CD4-positive, alpha-beta T cell (primary cell): ENCODE measurements around the gene CDIP1. TPM values are rescaled to one million over a fixed set of nuclear protein-coding genes. Genes with fewer than 3 reads are reported as not detected.

Source experiments
- ATAC-seq: fragments of 200-7000 bp; cut with Tn5 transposase; one replicate; pipeline ENCODE4 v1.10.0; 2022; ENCODE audit warnings: mild to moderate bottlenecking; ENCODE audit not compliant: poor library complexity
- CTCF ChIA-PET: fragments of 350-600 bp; sonication (Branson Sonifier 250); formaldehyde crosslinking; loops from one replicate; lab custom pipeline; 2021; ENCODE audit warnings: antibody characterized with exemption, inconsistent platforms; lab: Charles Lee
- POLR2A ChIA-PET: fragments of 350-600 bp; sonication (Branson Sonifier 250); formaldehyde crosslinking; loops from one replicate; lab custom pipeline; 2021; ENCODE audit warnings: antibody characterized with exemption, inconsistent platforms; lab: Charles Lee
- DNase-seq, 14 experiments: peaks; one replicate each; pipeline ENCODE4 v3.0.0-alpha.2; 2013 to 2020; ENCODE audit warnings: mixed read lengths in 2 of 14
- H3K27ac ChIP-seq, 2 donors: one replicate each; pipeline versions ENCODE4 v1.5.1 to v1.7.0; 2013; ENCODE audit warnings: low read length in 2 of 2, low read depth in 1 of 2, mild to moderate bottlenecking in 1 of 2
- H3K27me3 ChIP-seq, 2 experiments: 1 replicate in 1 of 2; 2 replicates in 1 of 2; pipeline versions ENCODE4 v1.6.1 to v1.7.0; 2013; ENCODE audit warnings: low read length in 2 of 2, control low read depth in 1 of 2, mild to moderate bottlenecking in 1 of 2, moderate library complexity in 1 of 2; ENCODE audit not compliant: insufficient read depth in 2 of 2, control insufficient read depth in 1 of 2
- H3K36me3 ChIP-seq: one replicate; pipeline ENCODE4 v1.6.1; 2013; ENCODE audit warnings: low read length, control low read depth; ENCODE audit not compliant: insufficient read depth
- H3K4me1 ChIP-seq: one replicate; pipeline ENCODE4 v1.6.1; 2013; ENCODE audit warnings: low read length, control low read depth; ENCODE audit not compliant: insufficient read depth
- H3K4me3 ChIP-seq: one replicate; pipeline ENCODE4 v1.5.1; 2013; ENCODE audit warnings: mild to moderate bottlenecking, low read length, moderate library complexity
- H3K9me3 ChIP-seq, 2 experiments: 1 replicate in 1 of 2; 2 replicates in 1 of 2; pipeline versions ENCODE4 v1.6.1 to v1.7.0; 2013; ENCODE audit warnings: low read length in 2 of 2, mild to moderate bottlenecking in 2 of 2, control low read depth in 1 of 2, moderate library complexity in 1 of 2; ENCODE audit not compliant: control insufficient read depth in 1 of 2, insufficient read depth in 1 of 2
- H3K27ac Mint-ChIP-seq: one replicate; pipeline ENCODE4 v1.8.0; 2020; ENCODE audit warnings: mixed read lengths
- H3K27me3 Mint-ChIP-seq: one replicate; pipeline ENCODE4 v1.8.0; 2021; ENCODE audit warnings: mixed read lengths
- H3K36me3 Mint-ChIP-seq: one replicate; pipeline ENCODE4 v1.8.0; 2021; ENCODE audit warnings: low read depth, mixed read lengths
- H3K4me1 Mint-ChIP-seq: one replicate; pipeline ENCODE4 v1.8.0; 2021; ENCODE audit warnings: low read depth, mixed read lengths
- H3K4me3 Mint-ChIP-seq: one replicate; pipeline ENCODE4 v1.8.0; 2020; ENCODE audit warnings: mild to moderate bottlenecking, mixed read lengths
- H3K9me3 Mint-ChIP-seq: one replicate; pipeline ENCODE4 v1.8.0; 2020; ENCODE audit warnings: mixed read lengths
- intact Hi-C, 2 experiments: fragments of 100-400 bp; cut with DNase I in 1 of 2; cut with micrococcal nuclease in 1 of 2; formaldehyde crosslinking; loops; one replicate each; pipeline versions ENCODE4 v1.15.1 to v1.9.0; 2023 to 2025; cut with DNase I, micrococcal nuclease
- total RNA-seq, 174 experiments: library from RNA in 2 of 174; stranded (reverse) in 2 of 174; gene quantifications; one replicate each; pipeline ENCODE4 v1.2.3 and lab custom pipeline; 2021 to 2026
- TF ChIP-seq, protein P1 (sequence below): fragments of 200-600 bp; IDR thresholded peaks from one replicate; pipeline ENCODE4 v1.8.0; 2022; ENCODE audit warnings: antibody characterized with exemption, mild to moderate bottlenecking

CDIP1 gene
- total RNA-seq, 2 experiments from 2014 or later = 19.5 to 22.4 TPM

GRCh38 chr16:4474192-4474961 lies 64.2 kb downstream of the CDIP1 start, which contains the start of gene NMRAL1:
NMRAL1 (minus strand) TSS chr16:4474625; CDS start chr16:4474132, 493 bp downstream.
- peak; percentile 58 to 94 (median 80) for DNase-seq
- ChIA-PET CTCF (interaction anchor here (0.9 to 1.5 kb wide), 3 partner anchors 15 to 74 kb away, joined by 3 to 5 read pairs (median 3); no protein-coding TSS in a partner anchor), POLR2A (interaction anchor here (1.0 to 5.8 kb wide), 7 partner anchors 9 to 64 kb away, joined by 3 to 140 read pairs (median 4); partner anchors contain the start of gene CDIP1)
- H3K27ac ChIP-seq = peak within 1 kb of the TSS; percentile 72 to 88
- H3K27ac Mint-ChIP-seq = peak within 1 kb of the TSS; percentile 88
- peaks cover 45% of the 10 kb centered on the region for H3K4me1 Mint-ChIP-seq
- peaks cover 53% of the 10 kb centered on the region for H3K4me1 ChIP-seq
- H3K27me3 ChIP-seq = no peaks in the 10 kb centered on the region
- intact Hi-C loops = no loop called here
- H3K27me3 Mint-ChIP-seq = no peaks in the 10 kb centered on the region
- H3K9me3 ChIP-seq = no peaks in the 10 kb centered on the region
- no peaks in the 10 kb centered on the region for H3K9me3 Mint-ChIP-seq
- H3K36me3 ChIP-seq = peaks cover 10% of the 10 kb centered on the region
- peak within 1 kb of the TSS; percentile 93 for H3K4me3 Mint-ChIP-seq
- peak within 1 kb of the TSS; percentile 64 for H3K4me3 ChIP-seq
- peaks cover 21% of the 10 kb centered on the region for H3K36me3 Mint-ChIP-seq
- peak; percentile 46 for ATAC-seq
- TF ChIP-seq, protein P1, sequence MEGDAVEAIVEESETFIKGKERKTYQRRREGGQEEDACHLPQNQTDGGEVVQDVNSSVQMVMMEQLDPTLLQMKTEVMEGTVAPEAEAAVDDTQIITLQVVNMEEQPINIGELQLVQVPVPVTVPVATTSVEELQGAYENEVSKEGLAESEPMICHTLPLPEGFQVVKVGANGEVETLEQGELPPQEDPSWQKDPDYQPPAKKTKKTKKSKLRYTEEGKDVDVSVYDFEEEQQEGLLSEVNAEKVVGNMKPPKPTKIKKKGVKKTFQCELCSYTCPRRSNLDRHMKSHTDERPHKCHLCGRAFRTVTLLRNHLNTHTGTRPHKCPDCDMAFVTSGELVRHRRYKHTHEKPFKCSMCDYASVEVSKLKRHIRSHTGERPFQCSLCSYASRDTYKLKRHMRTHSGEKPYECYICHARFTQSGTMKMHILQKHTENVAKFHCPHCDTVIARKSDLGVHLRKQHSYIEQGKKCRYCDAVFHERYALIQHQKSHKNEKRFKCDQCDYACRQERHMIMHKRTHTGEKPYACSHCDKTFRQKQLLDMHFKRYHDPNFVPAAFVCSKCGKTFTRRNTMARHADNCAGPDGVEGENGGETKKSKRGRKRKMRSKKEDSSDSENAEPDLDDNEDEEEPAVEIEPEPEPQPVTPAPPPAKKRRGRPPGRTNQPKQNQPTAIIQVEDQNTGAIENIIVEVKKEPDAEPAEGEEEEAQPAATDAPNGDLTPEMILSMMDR = no peak

- H3K27ac ChIP-seq = no peak overlapping the region
- CTCF ChIA-PET = no interaction called here
- intact Hi-C loops = no loop called here
Observed at GRCh38 chr16:4472880-4473279, 65.7 kb downstream of the CDIP1 start.

GRCh38 chr16:4471869-4472268 lies 66.7 kb downstream of the CDIP1 start:
- POLR2A ChIA-PET = interaction anchor here (3.1 kb wide), 1 partner anchor 34 kb away, joined by 21 read pairs; no protein-coding TSS in a partner anchor
- no peaks in the 10 kb centered on the region for H3K27me3 Mint-ChIP-seq
- intact Hi-C loops = no loop called here

More at GRCh38 chr16:4472880-4473279, 65.7 kb downstream of the CDIP1 start:
- Histone ChIP-seq H3K4me3 (no peak overlapping the region), H3K27me3 (no peaks in the 10 kb centered on the region), H3K36me3 (peaks cover 10% of the 10 kb centered on the region), H3K9me3 (no peaks in the 10 kb centered on the region), H3K4me1 (peaks cover 38% of the 10 kb centered on the region)
- POLR2A ChIA-PET = interaction anchor here (1.4 to 3.1 kb wide), 2 partner anchors 33 to 66 kb away, joined by 3 to 21 read pairs; partner anchors contain the start of gene CDIP1
- DNase-seq (no peak), ATAC-seq (no peak)
- H3K27ac Mint-ChIP-seq = peak overlapping the region; percentile 88
- peaks cover 35% of the 10 kb centered on the region for H3K4me1 Mint-ChIP-seq
- TF ChIP-seq, protein P1 = no peak
- peaks cover 16% of the 10 kb centered on the region for H3K36me3 Mint-ChIP-seq
- H3K27me3 Mint-ChIP-seq = no peaks in the 10 kb centered on the region
- no peaks in the 10 kb centered on the region for H3K9me3 Mint-ChIP-seq
- peak overlapping the region; percentile 65 for H3K4me3 Mint-ChIP-seq

More at GRCh38 chr16:4471869-4472268, 66.7 kb downstream of the CDIP1 start:
- ATAC-seq (no peak), DNase-seq (no peak)
- H3K9me3 Mint-ChIP-seq = no peaks in the 10 kb centered on the region
- Histone ChIP-seq H3K27ac (no peak overlapping the region), H3K27me3 (no peaks in the 10 kb centered on the region), H3K4me1 (peaks cover 33% of the 10 kb centered on the region), H3K36me3 (peaks cover 16% of the 10 kb centered on the region), H3K9me3 (no peaks in the 10 kb centered on the region), H3K4me3 (no peak overlapping the region)
- peaks cover 26% of the 10 kb centered on the region for H3K4me1 Mint-ChIP-seq
- H3K4me3 Mint-ChIP-seq = peak overlapping the region; percentile 25
- TF ChIP-seq, protein P1 = no peak
- CTCF ChIA-PET = interaction anchor here (1.1 to 1.3 kb wide), 2 partner anchors 13 to 76 kb away, joined by 3 read pairs; no protein-coding TSS in a partner anchor
- no peak overlapping the region for H3K27ac Mint-ChIP-seq
- H3K36me3 Mint-ChIP-seq = peaks cover 9% of the 10 kb centered on the region
